HepG2 (cell line): Measurements from ENCODE around the gene SCG2. TPM values are rescaled to one million over a fixed set of nuclear protein-coding genes. Genes with fewer than 3 reads are reported as not detected.

Source experiments
- ATAC-seq: fragments of 200-7000 bp; cut with Tn5 transposase; 3 replicates; pipeline ENCODE4 v1.9.1; 2020; ENCODE audit warnings: mild to moderate bottlenecking, moderate library complexity
- BruUV-seq: library from RNA; stranded (reverse); fragments of 400-500 nt; replicated peaks from 2 replicates; lab custom pipeline; 2021; lab: Mats Ljungman, UMichigan
- CTCF ChIA-PET: fragments of 300-600 bp; formaldehyde crosslinking; extraction: SDS; loops from one replicate; lab custom pipeline; 2021; ENCODE audit warnings: low total read pairs, inconsistent platforms, low intra/inter-chr PET ratio; lab: Yijun Ruan, JAX
- POLR2A ChIA-PET: fragments of 350-600 bp; sonication (Branson Sonifier 250); formaldehyde crosslinking; loops from one replicate; lab custom pipeline; 2020; ENCODE audit warnings: antibody characterized with exemption, inconsistent platforms; lab: Yijun Ruan, JAX
- DNase-seq: peaks from one replicate; pipeline ENCODE4 v3.0.0-alpha.2; 2015; ENCODE audit warnings: low spot score
- FAIRE-seq: peaks from 3 replicates; lab custom pipeline; 2011; peaks lifted over from hg19 to GRCh38; lab: Jason Lieb, UNC
- H2AFZ ChIP-seq: one replicate; pipeline ENCODE4 v1.6.1; 2011; ENCODE audit warnings: low read length, inconsistent platforms
- H3K27ac ChIP-seq: fragments of 300-600 bp; 3 replicates; pipeline ENCODE4 v1.8.0; 2011; ENCODE audit warnings: mixed run types, mild to moderate bottlenecking, mixed read lengths, low read length, inconsistent platforms; ENCODE audit not compliant: insufficient read depth; ENCODE audit errors: extremely low read length
- H3K27me3 ChIP-seq, 2 experiments: fragments of 200-600 bp in 1 of 2; 2 replicates in 1 of 2; 3 replicates in 1 of 2; pipeline versions ENCODE4 v1.6.0 to v1.8.0; 2011; ENCODE audit warnings: low read length in 2 of 2, mild to moderate bottlenecking in 2 of 2, moderate library complexity in 2 of 2, inconsistent platforms in 1 of 2; ENCODE audit not compliant: insufficient read depth in 2 of 2, control insufficient read depth in 1 of 2
- H3K36me3 ChIP-seq, 2 experiments: fragments of 200-600 bp in 1 of 2; replicated peaks in 1 of 2; 2 replicates in 1 of 2; 3 replicates in 1 of 2; pipeline versions ENCODE4 v1.5.1 to v1.8.0; 2011; ENCODE audit warnings: low read length in 2 of 2, inconsistent platforms in 1 of 2; ENCODE audit not compliant: insufficient read depth in 2 of 2, control insufficient read depth in 1 of 2
- H3K4me1 ChIP-seq: 2 replicates; pipeline ENCODE4 v1.5.1; 2012; ENCODE audit warnings: low read length, inconsistent platforms; ENCODE audit not compliant: insufficient read depth
- H3K4me2 ChIP-seq: 2 replicates; pipeline ENCODE4 v1.6.0; 2011; ENCODE audit warnings: low read depth, low read length, inconsistent platforms
- H3K4me3 ChIP-seq, 3 experiments: fragments of 200-600 bp in 1 of 3; sonication (generic), shearing (Covaris generic) in 1 of 3; replicated peaks in 1 of 3; 2 replicates each; pipeline ENCODE4 v1.5.1; 2011 to 2016; ENCODE audit warnings: low read length in 3 of 3, inconsistent platforms in 2 of 3, low read depth in 2 of 3, mild to moderate bottlenecking in 2 of 3, control low read depth in 1 of 3, mixed read lengths in 1 of 3; ENCODE audit not compliant: insufficient read depth in 1 of 3
- H3K79me2 ChIP-seq: one replicate; pipeline ENCODE4 v1.6.1; 2011; ENCODE audit warnings: low read length, inconsistent platforms; ENCODE audit not compliant: insufficient read depth
- H3K9ac ChIP-seq: 2 replicates; pipeline ENCODE4 v1.6.0; 2011; ENCODE audit warnings: mild to moderate bottlenecking, low read depth, low read length, inconsistent platforms; ENCODE audit not compliant: insufficient read depth
- H3K9me3 ChIP-seq: 2 replicates; pipeline ENCODE4 v1.5.1; 2012; ENCODE audit warnings: mild to moderate bottlenecking, low read length
- H4K20me1 ChIP-seq: 2 replicates; pipeline ENCODE4 v1.6.0; 2011; ENCODE audit warnings: inconsistent platforms, mild to moderate bottlenecking, low read length, moderate library complexity; ENCODE audit not compliant: insufficient read depth
- HNF1A ChIP-seq, 2 experiments: sonication (generic) in 1 of 2; formaldehyde crosslinking in 1 of 2; IDR thresholded peaks; 2 replicates each; pipeline versions ENCODE4 v1.4.0 to v1.6.1; 2016 to 2020; ENCODE audit warnings: borderline replicate concordance in 1 of 2, low read depth in 1 of 2, mild to moderate bottlenecking in 1 of 2, missing genetic modification reagents in 1 of 2
- PHF5A ChIP-seq: IDR thresholded peaks from one replicate; pipeline ENCODE4 v1.6.1; 2018; ENCODE audit warnings: low read depth, missing genetic modification reagents; ENCODE audit not compliant: unreplicated experiment
- RAD51 ChIP-seq: fragments of 450-650 bp; IDR thresholded peaks from 2 replicates; pipeline ENCODE4 v1.6.1; 2016; ENCODE audit warnings: borderline replicate concordance
- REXO4 ChIP-seq: sonication (generic); formaldehyde crosslinking; IDR thresholded peaks from 2 replicates; pipeline ENCODE4 v1.8.0; 2022; ENCODE audit warnings: missing genetic modification reagents, mild to moderate bottlenecking, borderline replicate concordance
- ZBTB2 ChIP-seq: sonication (generic); formaldehyde crosslinking; IDR thresholded peaks from 2 replicates; pipeline ENCODE4 v1.8.0; 2022; ENCODE audit warnings: low read depth, missing genetic modification reagents
- ZBTB25 ChIP-seq: IDR thresholded peaks from 2 replicates; pipeline ENCODE4 v1.6.1; 2018; ENCODE audit warnings: missing genetic modification reagents
- ZNF10 ChIP-seq: sonication (generic); formaldehyde crosslinking; IDR thresholded peaks from 2 replicates; pipeline ENCODE4 v1.4.0; 2020; ENCODE audit warnings: mild to moderate bottlenecking, low read depth, missing genetic modification reagents, borderline replicate concordance
- ZNF570 ChIP-seq: sonication (generic); formaldehyde crosslinking; IDR thresholded peaks from 2 replicates; pipeline ENCODE4 v1.4.0; 2020; ENCODE audit warnings: mild to moderate bottlenecking, missing genetic modification reagents, borderline replicate concordance
- ZNF720 ChIP-seq: sonication (generic); formaldehyde crosslinking; IDR thresholded peaks from 2 replicates; pipeline ENCODE4 v1.4.0; 2020; ENCODE audit warnings: missing genetic modification reagents
- ZNF816 ChIP-seq: sonication (generic); formaldehyde crosslinking; IDR thresholded peaks from 2 replicates; pipeline ENCODE4 v1.8.0; 2022; ENCODE audit warnings: missing genetic modification reagents, mild to moderate bottlenecking, borderline replicate concordance
- ZSCAN20 ChIP-seq: sonication (generic); formaldehyde crosslinking; IDR thresholded peaks from 2 replicates; pipeline ENCODE4 v1.4.0; 2020; ENCODE audit warnings: missing genetic modification reagents, mild to moderate bottlenecking, borderline replicate concordance
- WGBS: methylation state at CpG from one replicate; pipeline ENCODE4 v1.1.6; 2017; ENCODE audit warnings: low lambda C conversion rate; 5-methylcytosine and 5-hydroxymethylcytosine counted together
- in situ Hi-C: cut with HindIII; loops from 2 replicates; pipeline ENCODE4 v1.10.0; 2017; ENCODE audit warnings: low pct_unique_long_range_greater_than_20kb; ENCODE audit not compliant: extremely low pct_ligation_motif_present
- intact Hi-C: fragments of 100-400 bp; cut with micrococcal nuclease; formaldehyde crosslinking; loops from one replicate; pipeline ENCODE4 v1.10.0; 2022; ENCODE audit not compliant: unreplicated experiment
- polyA plus RNA-seq, 8 experiments: library from polyadenylated mRNA; depleted of rRNA in 3 of 8; stranded (reverse) in 7 of 8; unstranded in 1 of 8; fragments of >200 nt; fragmentation: Illumina TruSeq in 4 of 8; extraction: Trizol in 4 of 8; gene quantifications; 2 replicates each; pipeline versions ENCODE4 v1.2.1 to v1.2.3, GENCODE V29; 2011 to 2016; ENCODE audit warnings: low read depth in 4 of 8, missing spikeins in 1 of 8, mixed read lengths in 1 of 8; ENCODE audit not compliant: insufficient read depth in 1 of 8
- total RNA-seq, 5 experiments: library from RNA; depleted of rRNA; stranded (reverse); fragments of >200 nt; fragmentation: Illumina TruSeq; extraction: Trizol; gene quantifications; 2 replicates each; pipeline ENCODE4 v1.2.3, GENCODE V29; 2016; ENCODE audit warnings: low read depth in 1 of 5
- TF ChIP-seq, protein P1 (sequence below): IDR thresholded peaks from 2 replicates; pipeline ENCODE4 v1.6.1; 2016; ENCODE audit warnings: low read depth, control low read depth
- TF ChIP-seq, protein P2 (sequence below): sonication (generic); formaldehyde crosslinking; IDR thresholded peaks from 2 replicates; pipeline ENCODE4 v1.4.0; 2020; ENCODE audit warnings: mild to moderate bottlenecking, missing genetic modification reagents

SCG2 gene
- total and polyA plus RNA-seq, 2 of the 13 experiments (the other 11 are each of a cell fraction or from before 2014, with no cell fraction given) = not detected

GRCh38 chr2:223634238-223634637 is 32.1 kb upstream of the SCG2 start:
- no peaks in the 10 kb centered on the region for H3K36me3 ChIP-seq
- ATAC-seq (no peak), DNase-seq (no peak), FAIRE-seq (no peak)
- in situ Hi-C loops = no loop called here
- H3K27ac ChIP-seq = no peak overlapping the region
- no peaks in the 10 kb centered on the region for H3K9me3 ChIP-seq
- no TSS peak for BruUV-seq
- CTCF ChIA-PET = no interaction called here
- H3K9ac ChIP-seq = no peak overlapping the region
- no peaks in the 10 kb centered on the region for H3K79me2 ChIP-seq
- no peaks in the 10 kb centered on the region for H4K20me1 ChIP-seq
- POLR2A ChIA-PET = no interaction called here
- intact Hi-C loops = no loop called here
- H3K4me2 ChIP-seq = no peak overlapping the region
- no peak overlapping the region for H3K4me3 ChIP-seq
- 32% methylated on average over 3 of the region's 3 CpGs for WGBS
- no peak overlapping the region for H2AFZ ChIP-seq
- H3K4me1 ChIP-seq = peaks cover 6% of the 10 kb centered on the region; the same call in 1 of the 2 replicates
- H3K27me3 ChIP-seq = no peaks in the 10 kb centered on the region
- no peak for TF ChIP-seq ZNF816 (CRISPR knock-in tag)
- no peak for TF ChIP-seq RAD51
- TF ChIP-seq, protein P1, sequence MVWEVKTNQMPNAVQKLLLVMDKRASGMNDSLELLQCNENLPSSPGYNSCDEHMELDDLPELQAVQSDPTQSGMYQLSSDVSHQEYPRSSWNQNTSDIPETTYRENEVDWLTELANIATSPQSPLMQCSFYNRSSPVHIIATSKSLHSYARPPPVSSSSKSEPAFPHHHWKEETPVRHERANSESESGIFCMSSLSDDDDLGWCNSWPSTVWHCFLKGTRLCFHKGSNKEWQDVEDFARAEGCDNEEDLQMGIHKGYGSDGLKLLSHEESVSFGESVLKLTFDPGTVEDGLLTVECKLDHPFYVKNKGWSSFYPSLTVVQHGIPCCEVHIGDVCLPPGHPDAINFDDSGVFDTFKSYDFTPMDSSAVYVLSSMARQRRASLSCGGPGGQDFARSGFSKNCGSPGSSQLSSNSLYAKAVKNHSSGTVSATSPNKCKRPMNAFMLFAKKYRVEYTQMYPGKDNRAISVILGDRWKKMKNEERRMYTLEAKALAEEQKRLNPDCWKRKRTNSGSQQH (CRISPR knock-in tag) = no peak
- TF ChIP-seq ZSCAN20 (CRISPR knock-in tag) = no peak
- TF ChIP-seq, protein P2, sequence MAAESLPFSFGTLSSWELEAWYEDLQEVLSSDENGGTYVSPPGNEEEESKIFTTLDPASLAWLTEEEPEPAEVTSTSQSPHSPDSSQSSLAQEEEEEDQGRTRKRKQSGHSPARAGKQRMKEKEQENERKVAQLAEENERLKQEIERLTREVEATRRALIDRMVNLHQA (CRISPR knock-in tag) = no peak
- TF ChIP-seq ZBTB2 (CRISPR knock-in tag) = no peak
- TF ChIP-seq ZNF720 (CRISPR knock-in tag) = no peak
- no peak for TF ChIP-seq ZNF570
- TF ChIP-seq ZBTB25 (CRISPR knock-in tag) = no peak
- TF ChIP-seq HNF1A (IDR thresholded peaks at IDR 0.05; ENCODE audit: low read depth) = no peak
- no peak for TF ChIP-seq HNF1A (CRISPR knock-in tag; IDR thresholded peaks at IDR 0.05; ENCODE audit: borderline replicate concordance)
- TF ChIP-seq ZNF10 (CRISPR knock-in tag) = no peak
- no peak for TF ChIP-seq REXO4
- no peak for TF ChIP-seq PHF5A (CRISPR knock-in tag)
